GM18873 (cell line): ENCODE results near the gene AKR1C2.

Experiments
- ATAC-seq: cut with Tn5 transposase; IDR thresholded peaks from one replicate; pipeline ENCODE4 v1.9.1; 2021; ENCODE audit warnings: mild to moderate bottlenecking, moderate library complexity, moderate number of reproducible peaks; ENCODE audit not compliant: unreplicated experiment, low FRiP score

The AKR1C2 gene

DNA sequence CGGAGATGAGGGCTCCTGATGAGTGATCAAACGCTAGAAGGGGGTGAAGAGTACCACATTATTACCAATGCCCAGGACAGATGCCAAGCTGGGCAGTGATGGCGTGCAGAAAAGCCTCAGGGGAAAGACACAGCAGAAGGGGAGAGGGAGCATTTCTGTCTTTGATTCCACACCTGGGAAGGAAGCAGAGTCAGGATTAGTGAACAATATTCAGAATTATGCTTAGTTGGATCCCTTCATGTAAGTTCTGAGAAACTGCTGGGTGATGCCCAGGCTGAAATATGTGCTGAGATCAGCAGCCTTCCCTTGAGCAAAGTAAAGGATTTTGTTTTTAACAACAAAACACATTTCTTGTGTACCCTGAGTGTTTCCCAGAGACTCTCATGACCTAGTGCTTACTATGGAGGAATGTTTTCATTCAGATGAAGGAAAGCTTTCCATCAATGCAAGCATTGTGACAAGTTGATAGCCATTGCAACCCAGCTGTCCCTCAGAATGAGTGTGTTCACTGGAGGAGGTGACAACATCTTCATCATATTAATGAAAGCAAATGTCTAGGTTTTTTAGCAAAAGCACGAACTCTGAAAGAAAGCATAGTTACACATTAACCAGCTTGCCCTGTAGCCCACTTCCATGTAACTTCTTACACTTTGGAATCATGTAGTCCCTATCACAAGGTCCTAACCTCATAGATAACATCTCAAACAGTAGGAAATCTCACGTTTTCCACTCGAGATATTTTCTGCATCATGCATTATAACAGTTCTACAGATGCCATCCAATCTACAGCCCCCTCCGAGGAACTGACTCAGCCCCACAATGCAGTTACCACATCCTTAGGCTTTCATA, 64.2 kb downstream of the AKR1C2 start:
- no peak for ATAC-seq
